ENCODE measurements around the gene HASPIN. TPM values are rescaled to one million over a fixed set of nuclear protein-coding genes. Genes with fewer than 3 reads are reported as not detected.

HASPIN gene
- total RNA-seq, 1 donor from 2014 or later, result 2.3 TPM

- DNase-seq, result peak; percentile 17
Measured at GRCh38 chr17:3739422-3740124, 15.9 kb downstream of the HASPIN start.

GRCh38 chr17:3740611-3741073 is 16.9 kb downstream of the HASPIN start:
- DNase-seq, result peak; percentile 38

GRCh38 chr17:3744014-3744413 is 20.3 kb downstream of the HASPIN start:
- no peak for DNase-seq

GRCh38 chr17:3745071-3745470 is 21.4 kb downstream of the HASPIN start:
- DNase-seq, result no peak

GRCh38 chr17:3747805-3748204 is 24.1 kb downstream of the HASPIN start:
- no peak for DNase-seq

GRCh38 chr17:3748576-3748975 is 24.9 kb downstream of the HASPIN start:
- DNase-seq, result no peak

- no peak for DNase-seq
Measured at GRCh38 chr17:3750296-3750695, 26.6 kb downstream of the HASPIN start.

GRCh38 chr17:3750926-3751325 is 27.2 kb downstream of the HASPIN start:
- DNase-seq, result no peak

GRCh38 chr17:3751836-3752235 is 28.1 kb downstream of the HASPIN start:
- no peak for DNase-seq

- no peak for DNase-seq
Measured at GRCh38 chr17:3753624-3754023, 29.9 kb downstream of the HASPIN start.

- no peak for DNase-seq
Measured at GRCh38 chr17:3754066-3754457, 30.4 kb downstream of the HASPIN start.

- DNase-seq, result peak; percentile 70
Measured at GRCh38 chr17:3754458-3755334, 31.0 kb downstream of the HASPIN start.

- DNase-seq, result no peak
Measured at GRCh38 chr17:3755335-3756030, 31.8 kb downstream of the HASPIN start.

- DNase-seq, result no peak
Measured at GRCh38 chr17:3759597-3760216, 36.0 kb downstream of the HASPIN start.

- DNase-seq, result no peak
Measured at GRCh38 chr17:3761036-3761917, 37.6 kb downstream of the HASPIN start.

- DNase-seq, result no peak
Measured at GRCh38 chr17:3761918-3762380, 38.2 kb downstream of the HASPIN start.

- no peak for DNase-seq
Measured at GRCh38 chr17:3762922-3763776, 39.4 kb downstream of the HASPIN start.

- DNase-seq, result no peak
Measured at GRCh38 chr17:3763777-3764170, 40.1 kb downstream of the HASPIN start.

- no peak for DNase-seq
Measured at GRCh38 chr17:3765981-3766380, 42.3 kb downstream of the HASPIN start.

- no peak for DNase-seq
Measured at GRCh38 chr17:3766779-3767178, 43.1 kb downstream of the HASPIN start.

All from tongue (tissue), 2 donors.